Neutrophil (primary cell): ENCODE measurements around the gene RAB7A.

ENCODE experiments used
- H3K27ac ChIP-seq: fragments of 200-600 bp; sonication (generic); 2 replicates; pipeline ENCODE4 v1.5.1; 2016; ENCODE audit warnings: mild to moderate bottlenecking, moderate library complexity
- H3K27me3 ChIP-seq: fragments of 200-600 bp; sonication (generic); 2 replicates; pipeline ENCODE4 v1.6.0; 2016; ENCODE audit warnings: mild to moderate bottlenecking
- H3K36me3 ChIP-seq: fragments of 200-600 bp; sonication (generic); 2 replicates; pipeline ENCODE4 v1.5.1; 2017
- H3K4me1 ChIP-seq, 2 experiments: fragments of 200-600 bp in 1 of 2; sonication (generic) in 1 of 2; 1 replicate in 1 of 2; 2 replicates in 1 of 2; pipeline versions ENCODE4 v1.5.1 to v1.6.1; 2013 to 2016; ENCODE audit warnings: low read depth in 1 of 2, low read length in 1 of 2, mild to moderate bottlenecking in 1 of 2, moderate library complexity in 1 of 2; ENCODE audit not compliant: control insufficient read depth in 1 of 2, insufficient read depth in 1 of 2
- H3K4me3 ChIP-seq, 2 experiments: fragments of 200-600 bp in 1 of 2; sonication (generic) in 1 of 2; 1 replicate in 1 of 2; 2 replicates in 1 of 2; pipeline ENCODE4 v1.5.1; 2013 to 2016; ENCODE audit warnings: low read depth in 1 of 2, low read length in 1 of 2, mild to moderate bottlenecking in 1 of 2, moderate library complexity in 1 of 2
- H3K9me3 ChIP-seq: fragments of 200-600 bp; sonication (generic); 2 replicates; pipeline ENCODE4 v1.5.1; 2016
- CTCF ChIP-seq: fragments of 200-600 bp; sonication (generic); IDR thresholded peaks from 2 replicates; pipeline ENCODE4 v1.5.1; 2016; ENCODE audit warnings: antibody characterized with exemption

RAB7A gene

GRCh38 chr3:128803307-128803706, 77.3 kb downstream of the RAB7A start:
- no peaks in the 10 kb centered on the region for H3K9me3 ChIP-seq
- TF ChIP-seq CTCF: no peak
- peak overlapping the region; percentile 94 for H3K27ac ChIP-seq
- H3K4me3 ChIP-seq: peak overlapping the region in 1 of 2 experiments; percentile 58
- H3K27me3 ChIP-seq: no peaks in the 10 kb centered on the region
- H3K36me3 ChIP-seq: peaks cover 32% of the 10 kb centered on the region
- H3K4me1 ChIP-seq: peaks cover 61 to 69% of the 10 kb centered on the region in 2 experiments

GRCh38 chr3:128804017-128804810, 78.2 kb downstream of the RAB7A start:
- Histone ChIP-seq H3K27ac (peak overlapping the region; percentile 94), H3K36me3 (peaks cover 31% of the 10 kb centered on the region), H3K4me1 (peaks cover 69 to 78% of the 10 kb centered on the region in 2 experiments), H3K9me3 (no peaks in the 10 kb centered on the region), H3K4me3 (peak overlapping the region; percentile 37 to 58), H3K27me3 (no peaks in the 10 kb centered on the region)
- no peak for TF ChIP-seq CTCF

GRCh38 chr3:128804811-128805155, 78.8 kb downstream of the RAB7A start:
- peak overlapping the region in 1 of 2 experiments; percentile 58 for H3K4me3 ChIP-seq
- peaks cover 75 to 83% of the 10 kb centered on the region in 2 experiments for H3K4me1 ChIP-seq
- no peaks in the 10 kb centered on the region for H3K27me3 ChIP-seq
- TF ChIP-seq CTCF: no peak
- H3K27ac ChIP-seq: peak overlapping the region; percentile 94
- H3K36me3 ChIP-seq: peaks cover 25% of the 10 kb centered on the region
- H3K9me3 ChIP-seq: no peaks in the 10 kb centered on the region

GRCh38 chr3:128805772-128806171, 79.8 kb downstream of the RAB7A start:
- Histone ChIP-seq H3K36me3 (peaks cover 22% of the 10 kb centered on the region), H3K9me3 (no peaks in the 10 kb centered on the region), H3K4me3 (peak overlapping the region in 1 of 2 experiments; percentile 50), H3K4me1 (peaks cover 84 to 93% of the 10 kb centered on the region in 2 experiments), H3K27me3 (no peaks in the 10 kb centered on the region), H3K27ac (peak overlapping the region; percentile 94)
- no peak for TF ChIP-seq CTCF

- H3K36me3 ChIP-seq: peaks cover 31% of the 10 kb centered on the region
- peak overlapping the region; percentile 94 for H3K27ac ChIP-seq
- TF ChIP-seq CTCF: no peak
Measured at GRCh38 chr3:128806588-128806987, 80.6 kb downstream of the RAB7A start.

More at GRCh38 chr3:128806588-128806987, 80.6 kb downstream of the RAB7A start:
- peak overlapping the region; percentile 2 to 50 for H3K4me3 ChIP-seq
- peaks cover 80 to 90% of the 10 kb centered on the region in 2 experiments for H3K4me1 ChIP-seq
- no peaks in the 10 kb centered on the region for H3K9me3 ChIP-seq
- H3K27me3 ChIP-seq: no peaks in the 10 kb centered on the region
